DMS53 (cell line): ENCODE results near the gene ZNF236.
A peak's percentile ranks its signal among the peaks of the same experiment; 100 is the strongest.

ENCODE experiments used
- DNase-seq: peaks from one replicate; lab custom pipeline; 2025; lab: John Stamatoyannopoulos, UW

The ZNF236 gene

GRCh38 chr18:76972846-76973519 lies 150.6 kb downstream of the ZNF236 start:
- DNase-seq = no peak

- no peak for DNase-seq
These were observed 151.3 kb downstream of the ZNF236 start for GRCh38 chr18:76973520-76974266.

GRCh38 chr18:76974386-76974785 lies 152.0 kb downstream of the ZNF236 start:
- DNase-seq = no peak

GRCh38 chr18:76975577-76976110 lies 153.3 kb downstream of the ZNF236 start:
- DNase-seq = no peak

DNA sequence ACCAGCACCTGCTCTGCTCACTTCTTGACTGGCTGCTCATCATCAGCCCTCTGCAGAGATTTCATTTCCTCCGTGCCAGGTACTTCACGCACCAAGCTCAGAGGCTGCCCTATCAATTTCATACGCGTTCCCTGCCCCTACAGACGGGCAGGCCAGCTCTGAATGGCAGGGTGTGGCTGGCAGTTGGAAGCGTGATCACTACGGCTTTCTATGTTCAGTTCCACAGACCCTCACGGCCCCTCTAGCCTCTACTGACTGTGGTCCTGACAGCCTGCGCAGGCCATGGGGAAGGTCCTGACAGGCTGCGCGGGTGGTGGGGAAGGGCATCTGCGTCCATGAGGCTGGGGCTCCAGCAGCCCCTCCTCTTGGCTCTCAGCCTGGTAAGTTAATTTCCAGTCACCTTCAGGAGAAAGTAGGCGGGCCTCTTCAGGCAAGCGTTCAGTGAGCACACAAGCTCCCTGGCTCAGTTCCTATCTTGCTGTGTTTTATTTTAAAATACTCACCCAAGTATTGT lies 154.8 kb downstream of the ZNF236 start:
- no peak for DNase-seq

- no peak for DNase-seq
These were observed 155.4 kb downstream of the ZNF236 start for GRCh38 chr18:76977684-76978232.

GRCh38 chr18:76978616-76979015 lies 156.3 kb downstream of the ZNF236 start:
- no peak for DNase-seq

- DNase-seq = no peak
These were observed 156.9 kb downstream of the ZNF236 start for GRCh38 chr18:76979111-76979751.

DNA sequence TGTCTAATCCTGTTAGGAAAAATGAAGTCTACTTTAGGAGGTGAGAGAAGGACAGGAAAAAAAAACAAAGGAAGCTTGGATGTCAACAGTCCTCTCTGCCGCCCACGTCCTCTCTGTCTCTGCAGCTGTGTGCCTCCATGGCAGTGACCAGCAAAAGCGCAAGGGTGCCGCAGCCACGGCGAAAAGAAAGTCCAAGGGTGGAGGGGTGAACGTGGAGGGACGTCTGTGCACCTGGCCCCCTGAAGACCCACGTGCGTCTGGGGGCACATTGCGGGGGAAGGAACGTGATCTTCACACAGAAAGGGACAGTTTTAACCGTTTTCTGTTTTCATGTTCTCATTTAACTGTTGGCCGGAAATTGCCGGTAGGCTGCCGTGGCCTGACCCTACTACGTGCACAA lies 157.5 kb downstream of the ZNF236 start:
- DNase-seq = no peak

- no peak for DNase-seq
These were observed 158.5 kb downstream of the ZNF236 start for GRCh38 chr18:76980663-76981395.

DNA sequence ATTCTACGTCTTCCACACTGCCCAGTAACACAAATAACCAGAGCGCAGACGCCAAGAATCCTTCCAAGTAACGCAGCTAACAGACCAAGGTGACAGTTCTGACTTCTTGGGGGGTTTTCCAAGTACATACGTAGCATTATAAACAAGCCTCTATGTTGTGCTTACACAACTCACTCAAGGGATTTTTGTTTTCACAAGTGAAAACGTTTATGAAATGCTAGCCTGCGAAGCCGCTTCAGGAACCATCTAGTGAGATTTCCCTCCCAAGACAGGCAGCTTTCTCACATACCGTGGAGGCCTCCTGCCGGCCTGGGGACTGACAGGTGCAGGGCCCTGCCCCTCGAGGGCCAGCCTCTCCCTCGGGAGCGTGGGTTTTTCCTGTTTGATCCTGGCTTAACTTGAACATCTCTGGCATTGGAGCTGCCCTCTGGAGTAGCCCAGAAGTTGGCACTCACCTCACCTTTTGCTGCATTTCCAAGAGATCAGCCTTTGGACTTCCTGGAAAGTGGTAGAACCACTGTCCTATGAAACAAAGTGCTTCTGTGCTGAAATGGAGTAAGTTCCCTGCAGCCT lies 159.1 kb downstream of the ZNF236 start:
- no peak for DNase-seq

DNA sequence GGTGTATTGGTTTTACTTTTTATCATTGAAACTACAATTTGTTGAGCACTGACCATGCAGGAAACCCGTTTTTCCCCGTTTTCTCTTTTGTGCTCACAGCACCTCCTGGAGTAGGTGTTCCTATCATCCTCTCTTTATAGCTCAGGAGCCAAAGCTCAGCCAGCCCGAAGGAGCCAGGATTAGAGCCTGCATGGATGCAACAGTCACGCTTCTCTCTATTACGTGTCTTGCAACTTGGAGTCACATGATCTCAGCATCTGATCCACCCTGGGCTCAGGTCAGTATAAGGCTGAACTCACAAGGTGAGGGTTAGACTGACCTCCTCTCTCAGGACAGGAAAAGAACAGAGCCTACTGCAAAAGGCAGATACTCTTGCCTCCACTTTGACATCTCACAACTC lies 159.7 kb downstream of the ZNF236 start:
- no peak for DNase-seq

- DNase-seq = peak; percentile 94
These were observed 160.7 kb downstream of the ZNF236 start for GRCh38 chr18:76982841-76983583.

DNA sequence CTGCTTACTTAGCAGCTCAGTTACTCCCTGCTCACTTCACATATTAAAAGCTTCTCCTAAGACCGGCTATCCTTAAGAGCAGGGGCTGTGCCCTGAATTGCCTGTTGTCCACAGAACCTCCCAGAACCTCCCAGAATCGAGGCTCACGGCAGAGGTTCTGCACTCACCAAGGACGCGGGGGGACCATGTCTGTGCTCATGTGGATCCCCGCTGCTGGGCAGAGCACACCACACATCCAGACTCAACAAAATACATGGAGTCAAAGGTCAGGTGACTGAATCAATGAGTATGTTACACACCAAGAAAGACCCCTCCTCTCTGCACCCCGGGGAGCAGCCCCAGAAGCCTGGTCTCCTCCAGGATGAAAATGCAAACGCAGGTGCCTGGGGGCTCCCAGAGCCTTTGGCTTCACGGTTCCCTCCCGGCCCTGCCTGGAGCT lies 161.3 kb downstream of the ZNF236 start:
- no peak for DNase-seq

- no peak for DNase-seq
These were observed 162.1 kb downstream of the ZNF236 start for GRCh38 chr18:76984193-76985155.

GRCh38 chr18:76985156-76985950 lies 163.0 kb downstream of the ZNF236 start:
- DNase-seq = no peak

DNA sequence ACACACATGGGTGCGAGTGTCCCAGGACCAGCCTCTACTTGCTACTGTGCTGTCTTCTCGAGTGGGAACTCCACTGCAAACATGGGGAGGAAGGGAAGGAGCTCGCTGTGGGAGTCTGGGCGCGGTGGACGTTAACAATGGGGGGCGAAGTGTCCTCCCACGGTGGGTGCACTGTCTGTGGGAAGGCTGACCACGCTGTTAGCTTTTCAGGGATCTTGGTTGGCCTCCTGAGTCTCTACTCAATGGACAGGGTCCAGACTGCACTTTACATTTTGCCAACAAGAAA lies 163.5 kb downstream of the ZNF236 start:
- DNase-seq = no peak

- no peak for DNase-seq
These were observed 164.0 kb downstream of the ZNF236 start for GRCh38 chr18:76986406-76986805.
